OCI-LY7 (cell line): ENCODE results near the gene FCAMR. TPM values are rescaled to one million over a fixed set of nuclear protein-coding genes. Genes with fewer than 3 reads are reported as not detected.

Experiments used
- BruUV-seq: library from RNA; stranded (reverse); fragments of 400-500 nt; replicated peaks from 2 replicates; lab custom pipeline; 2021; lab: Mats Ljungman, UMichigan
- CTCF ChIA-PET: fragments of 300-600 bp; sonication (Branson Sonifier 250); formaldehyde crosslinking; loops from one replicate; lab custom pipeline; 2022; ENCODE audit warnings: antibody characterized with exemption; ENCODE audit not compliant: unreplicated experiment; lab: Charles Lee
- POLR2A ChIA-PET: fragments of 300-600 bp; sonication (Branson Sonifier 250); formaldehyde crosslinking; loops from one replicate; lab custom pipeline; 2022; ENCODE audit warnings: antibody characterized with exemption; lab: Charles Lee
- DNase-seq: peaks from one replicate; pipeline ENCODE4 v3.0.0-alpha.2; 2015; ENCODE audit warnings: low spot score
- H2AFZ ChIP-seq: fragments of 200-600 bp; sonication (generic), shearing (Covaris generic); 2 replicates; pipeline ENCODE4 v1.6.1; 2014; ENCODE audit warnings: mild to moderate bottlenecking, antibody characterized with exemption, low read length, moderate library complexity
- H3K27ac ChIP-seq: fragments of 200-600 bp; sonication (generic); 2 replicates; pipeline ENCODE4 v1.5.1; 2014; ENCODE audit warnings: mixed run types, low read depth, mild to moderate bottlenecking, moderate library complexity, low read length, inconsistent platforms; ENCODE audit not compliant: poor library complexity, severe bottlenecking
- H3K36me3 ChIP-seq: fragments of 200-600 bp; sonication (generic); 2 replicates; pipeline ENCODE4 v1.6.1; 2014; ENCODE audit warnings: mild to moderate bottlenecking, antibody characterized with exemption, low read length, moderate library complexity, mixed read lengths; ENCODE audit not compliant: insufficient read depth
- H3K4me1 ChIP-seq: fragments of 200-600 bp; sonication (generic); 2 replicates; pipeline ENCODE4 v1.5.1; 2014; ENCODE audit warnings: mild to moderate bottlenecking, low read length; ENCODE audit not compliant: insufficient read depth, poor library complexity, severe bottlenecking
- H3K4me2 ChIP-seq: fragments of 200-600 bp; sonication (generic); 2 replicates; pipeline ENCODE4 v1.6.1; 2014; ENCODE audit warnings: mild to moderate bottlenecking, low read length
- H3K4me3 ChIP-seq: fragments of 200-600 bp; sonication (generic); 2 replicates; pipeline ENCODE4 v1.5.1; 2014; ENCODE audit warnings: mild to moderate bottlenecking, low read depth, low read length; ENCODE audit not compliant: poor library complexity, severe bottlenecking
- H3K79me2 ChIP-seq: fragments of 200-600 bp; sonication (generic); 2 replicates; pipeline ENCODE4 v1.6.1; 2016; ENCODE audit warnings: low read depth, mild to moderate bottlenecking, low read length, moderate library complexity, mixed read lengths; ENCODE audit not compliant: insufficient read depth
- H3K9me2 ChIP-seq: fragments of 200-600 bp; sonication (generic); 2 replicates; pipeline ENCODE4 v1.6.1; 2016; ENCODE audit warnings: mild to moderate bottlenecking, low read length, mixed read lengths; ENCODE audit not compliant: insufficient read depth
- H3K9me3 ChIP-seq: fragments of 200-600 bp; sonication (generic); 2 replicates; pipeline ENCODE4 v1.6.1; 2014; ENCODE audit warnings: mild to moderate bottlenecking, mixed run types, low read length, mixed read lengths
- H4K20me1 ChIP-seq: fragments of 200-600 bp; sonication (generic); 2 replicates; pipeline ENCODE4 v1.6.1; 2014; ENCODE audit warnings: mild to moderate bottlenecking, antibody characterized with exemption, low read length, moderate library complexity, mixed read lengths; ENCODE audit not compliant: insufficient read depth
- EZH2phosphoT487 ChIP-seq: fragments of 200-600 bp; sonication (generic); IDR thresholded peaks from 2 replicates; pipeline ENCODE4 v1.6.1; 2018; ENCODE audit warnings: low read depth, borderline replicate concordance, mild to moderate bottlenecking, mixed run types, antibody characterized with exemption, low read length, moderate library complexity, mixed read lengths
- intact Hi-C: fragments of 100-400 bp; cut with micrococcal nuclease; formaldehyde crosslinking; loops from one replicate; pipeline ENCODE4 v1.10.0; 2022; ENCODE audit not compliant: unreplicated experiment
- total RNA-seq, 2 experiments: library from RNA; depleted of rRNA in 1 of 2; stranded (reverse); fragments of >200 nt in 1 of 2; shearing (Covaris generic) in 1 of 2; gene quantifications; 2 replicates each; pipeline ENCODE4 v1.2.3, GENCODE V29; 2014 to 2022
- TF ChIP-seq, protein P1 (sequence below): fragments of 200-600 bp; sonication (generic); conservative IDR thresholded peaks from 2 replicates; pipeline ENCODE4 v1.5.1; 2014; ENCODE audit warnings: mild to moderate bottlenecking, antibody characterized with exemption, low read length, moderate library complexity, mixed read lengths

FCAMR gene
- total RNA-seq, 2 experiments from 2014 or later, result not detected

DNA sequence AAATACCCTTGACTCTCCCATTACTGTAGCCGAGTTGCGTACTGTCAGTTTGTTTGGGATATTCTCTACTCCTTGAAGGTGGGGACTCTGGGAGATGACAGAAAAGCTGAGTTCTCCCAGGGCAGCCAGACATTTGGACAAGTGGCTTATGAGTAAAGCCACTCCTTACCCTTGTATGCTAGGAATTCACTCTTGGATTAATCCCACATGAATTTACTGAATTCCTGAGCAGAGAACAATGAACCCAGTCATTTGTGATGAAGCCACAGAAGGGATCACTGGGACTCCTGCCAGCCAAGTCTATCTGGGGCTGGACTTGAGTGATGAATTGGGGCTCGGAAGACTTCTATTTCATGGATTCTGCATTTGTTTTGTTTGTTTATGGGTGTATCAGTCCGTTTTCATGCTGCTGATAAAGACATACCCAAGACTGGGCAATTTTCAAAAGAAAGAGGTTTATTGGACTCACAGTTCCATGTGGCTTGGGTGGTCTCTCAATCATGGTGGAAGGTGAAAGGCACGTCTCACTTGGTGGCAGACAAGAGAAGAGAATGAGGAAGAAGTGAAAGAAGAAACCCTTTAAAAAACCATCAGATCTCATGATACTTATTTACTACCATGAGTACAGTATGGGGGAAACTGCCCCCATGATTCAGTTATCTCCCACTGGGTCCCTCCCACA lies 37.2 kb upstream of the FCAMR start:
- H3K79me2 ChIP-seq, result no peaks in the 10 kb centered on the region
- no peaks in the 10 kb centered on the region for H3K4me1 ChIP-seq
- no peaks in the 10 kb centered on the region for H3K9me3 ChIP-seq
- POLR2A ChIA-PET, result interaction anchor here (0.5 to 1.2 kb wide), 2 partner anchors 16 to 85 kb away, joined by 3 to 5 read pairs; no protein-coding TSS in a partner anchor
- no peaks in the 10 kb centered on the region for H3K36me3 ChIP-seq
- intact Hi-C loops, result loop anchor here (10.0 kb wide), 1 partner anchor 67 kb away; no protein-coding TSS in a partner anchor
- H3K4me2 ChIP-seq, result no peak overlapping the region
- no peak overlapping the region for H3K4me3 ChIP-seq
- no peak overlapping the region for H2AFZ ChIP-seq
- H4K20me1 ChIP-seq, result no peaks in the 10 kb centered on the region
- no peak overlapping the region for H3K27ac ChIP-seq
- no peaks in the 10 kb centered on the region for H3K9me2 ChIP-seq
- CTCF ChIA-PET, result no interaction called here
- BruUV-seq, result no TSS peak
- no peak for DNase-seq
- TF ChIP-seq, protein P1, sequence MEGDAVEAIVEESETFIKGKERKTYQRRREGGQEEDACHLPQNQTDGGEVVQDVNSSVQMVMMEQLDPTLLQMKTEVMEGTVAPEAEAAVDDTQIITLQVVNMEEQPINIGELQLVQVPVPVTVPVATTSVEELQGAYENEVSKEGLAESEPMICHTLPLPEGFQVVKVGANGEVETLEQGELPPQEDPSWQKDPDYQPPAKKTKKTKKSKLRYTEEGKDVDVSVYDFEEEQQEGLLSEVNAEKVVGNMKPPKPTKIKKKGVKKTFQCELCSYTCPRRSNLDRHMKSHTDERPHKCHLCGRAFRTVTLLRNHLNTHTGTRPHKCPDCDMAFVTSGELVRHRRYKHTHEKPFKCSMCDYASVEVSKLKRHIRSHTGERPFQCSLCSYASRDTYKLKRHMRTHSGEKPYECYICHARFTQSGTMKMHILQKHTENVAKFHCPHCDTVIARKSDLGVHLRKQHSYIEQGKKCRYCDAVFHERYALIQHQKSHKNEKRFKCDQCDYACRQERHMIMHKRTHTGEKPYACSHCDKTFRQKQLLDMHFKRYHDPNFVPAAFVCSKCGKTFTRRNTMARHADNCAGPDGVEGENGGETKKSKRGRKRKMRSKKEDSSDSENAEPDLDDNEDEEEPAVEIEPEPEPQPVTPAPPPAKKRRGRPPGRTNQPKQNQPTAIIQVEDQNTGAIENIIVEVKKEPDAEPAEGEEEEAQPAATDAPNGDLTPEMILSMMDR, result no peak
- no peak for TF ChIP-seq EZH2phosphoT487

DNA sequence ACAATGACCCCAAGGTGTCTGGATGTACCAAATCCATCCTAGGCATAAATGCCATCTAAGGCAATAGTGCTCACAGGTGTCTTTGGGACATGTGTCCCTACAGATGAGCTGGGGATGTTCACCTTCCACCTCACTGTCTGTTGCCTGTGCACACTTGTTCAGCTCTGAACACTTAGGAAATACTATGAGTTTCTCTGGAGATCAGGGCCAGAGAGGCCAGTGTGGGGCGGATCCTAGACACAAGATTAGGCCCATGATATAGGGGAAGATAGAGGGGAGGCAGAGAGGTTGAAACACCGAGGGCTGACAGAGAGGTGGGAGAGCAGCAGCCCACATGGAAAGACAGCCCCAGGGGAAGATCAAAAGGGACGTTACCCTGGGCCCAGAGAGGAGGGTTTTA lies 36.7 kb upstream of the FCAMR start:
- Histone ChIP-seq H3K9me2 (no peaks in the 10 kb centered on the region), H3K4me3 (no peak overlapping the region), H3K36me3 (no peaks in the 10 kb centered on the region), H2AFZ (no peak overlapping the region), H3K4me2 (no peak overlapping the region), H4K20me1 (no peaks in the 10 kb centered on the region), H3K27ac (no peak overlapping the region), H3K79me2 (no peaks in the 10 kb centered on the region), H3K9me3 (no peaks in the 10 kb centered on the region), H3K4me1 (no peaks in the 10 kb centered on the region)
- intact Hi-C loops, result loop anchor here (10.0 kb wide), 1 partner anchor 68 kb away; no protein-coding TSS in a partner anchor
- BruUV-seq, result no TSS peak
- CTCF ChIA-PET, result no interaction called here
- no peak for DNase-seq
- POLR2A ChIA-PET, result interaction anchor here (0.5 to 1.2 kb wide), 4 partner anchors 16 to 85 kb away, joined by 3 to 5 read pairs (median 4); partner anchors contain the start of gene C1orf116
- no peak for TF ChIP-seq EZH2phosphoT487
- TF ChIP-seq, protein P1, result no peak

DNA sequence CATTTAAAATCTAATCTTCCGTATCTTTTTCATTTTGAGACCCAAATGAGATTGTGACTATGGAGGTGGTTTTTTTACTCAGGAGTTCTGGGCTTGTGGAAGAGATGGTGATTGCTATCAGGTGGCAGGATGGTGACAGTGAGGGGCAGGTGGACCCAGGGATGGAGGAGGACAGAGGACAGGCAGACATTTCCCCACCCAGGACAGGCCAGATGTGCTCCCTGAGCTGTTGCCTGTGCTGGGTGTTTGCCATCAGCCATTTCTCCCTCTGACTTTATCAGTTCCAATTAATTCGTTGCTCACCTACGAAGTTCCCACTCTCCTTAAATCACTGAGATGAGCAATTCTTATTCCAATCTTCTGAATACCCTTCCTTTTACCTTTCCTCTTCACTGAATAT lies 35.8 kb upstream of the FCAMR start:
- intact Hi-C loops, result loop anchor here (10.0 kb wide), 1 partner anchor 69 kb away; no protein-coding TSS in a partner anchor
- Histone ChIP-seq H4K20me1 (no peaks in the 10 kb centered on the region), H3K9me2 (no peaks in the 10 kb centered on the region), H3K4me1 (no peaks in the 10 kb centered on the region), H3K4me2 (no peak overlapping the region), H2AFZ (no peak overlapping the region), H3K9me3 (no peaks in the 10 kb centered on the region), H3K79me2 (no peaks in the 10 kb centered on the region), H3K4me3 (no peak overlapping the region), H3K27ac (no peak overlapping the region), H3K36me3 (no peaks in the 10 kb centered on the region)
- POLR2A ChIA-PET, result interaction anchor here (0.7 to 1.2 kb wide), 2 partner anchors 15 to 27 kb away, joined by 3 read pairs; partner anchors contain the start of gene C1orf116
- no TSS peak for BruUV-seq
- CTCF ChIA-PET, result no interaction called here
- no peak for DNase-seq
- no peak for TF ChIP-seq EZH2phosphoT487
- TF ChIP-seq, protein P1, result no peak
